ENCODE results near the gene ETV3L.

DNA sequence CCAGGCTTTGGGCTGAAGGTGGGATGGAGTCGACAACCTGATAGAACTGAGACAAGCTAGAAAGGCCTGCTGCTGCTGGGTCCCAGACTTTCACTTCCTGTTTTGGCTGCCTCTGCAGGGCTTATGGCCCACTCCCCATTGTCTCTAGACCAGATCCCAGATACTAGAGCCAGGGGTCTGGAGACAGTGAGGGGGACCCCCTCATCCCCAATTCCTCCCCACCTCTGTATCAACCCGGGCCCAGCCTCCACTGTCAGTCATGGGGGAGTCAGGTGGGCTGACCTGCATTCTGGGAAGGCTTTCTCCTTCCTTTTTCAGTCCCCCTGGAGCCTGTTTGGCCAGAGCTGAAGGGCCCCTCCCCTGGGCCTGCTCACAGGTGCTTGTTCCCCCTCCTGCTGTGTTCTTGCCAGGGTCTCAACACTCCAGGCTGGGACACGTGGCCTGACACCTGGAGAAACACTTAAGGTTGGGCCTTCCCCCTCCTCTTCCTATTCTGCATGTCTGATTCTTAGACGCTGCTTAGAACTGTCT lies 18.0 kb upstream of the ETV3L start:
- TF ChIP-seq, protein P1, sequence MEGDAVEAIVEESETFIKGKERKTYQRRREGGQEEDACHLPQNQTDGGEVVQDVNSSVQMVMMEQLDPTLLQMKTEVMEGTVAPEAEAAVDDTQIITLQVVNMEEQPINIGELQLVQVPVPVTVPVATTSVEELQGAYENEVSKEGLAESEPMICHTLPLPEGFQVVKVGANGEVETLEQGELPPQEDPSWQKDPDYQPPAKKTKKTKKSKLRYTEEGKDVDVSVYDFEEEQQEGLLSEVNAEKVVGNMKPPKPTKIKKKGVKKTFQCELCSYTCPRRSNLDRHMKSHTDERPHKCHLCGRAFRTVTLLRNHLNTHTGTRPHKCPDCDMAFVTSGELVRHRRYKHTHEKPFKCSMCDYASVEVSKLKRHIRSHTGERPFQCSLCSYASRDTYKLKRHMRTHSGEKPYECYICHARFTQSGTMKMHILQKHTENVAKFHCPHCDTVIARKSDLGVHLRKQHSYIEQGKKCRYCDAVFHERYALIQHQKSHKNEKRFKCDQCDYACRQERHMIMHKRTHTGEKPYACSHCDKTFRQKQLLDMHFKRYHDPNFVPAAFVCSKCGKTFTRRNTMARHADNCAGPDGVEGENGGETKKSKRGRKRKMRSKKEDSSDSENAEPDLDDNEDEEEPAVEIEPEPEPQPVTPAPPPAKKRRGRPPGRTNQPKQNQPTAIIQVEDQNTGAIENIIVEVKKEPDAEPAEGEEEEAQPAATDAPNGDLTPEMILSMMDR (IDR thresholded peaks at IDR 0.05): no peak
- no peak for TF ChIP-seq POLR2A (IDR thresholded peaks at IDR 0.05)
